Measurements from ENCODE around the gene CFAP73. TPM values are rescaled to one million over a fixed set of nuclear protein-coding genes. Genes with fewer than 3 reads are reported as not detected.
"Not testable (repeated sequence)": the region's sequence is repeated elsewhere in the genome, so short reads cannot be mapped to it uniquely, and the experiment has no call there.

Gene CFAP73
- total RNA-seq, 1 experiment from 2014 or later = 0.97 TPM

DNA sequence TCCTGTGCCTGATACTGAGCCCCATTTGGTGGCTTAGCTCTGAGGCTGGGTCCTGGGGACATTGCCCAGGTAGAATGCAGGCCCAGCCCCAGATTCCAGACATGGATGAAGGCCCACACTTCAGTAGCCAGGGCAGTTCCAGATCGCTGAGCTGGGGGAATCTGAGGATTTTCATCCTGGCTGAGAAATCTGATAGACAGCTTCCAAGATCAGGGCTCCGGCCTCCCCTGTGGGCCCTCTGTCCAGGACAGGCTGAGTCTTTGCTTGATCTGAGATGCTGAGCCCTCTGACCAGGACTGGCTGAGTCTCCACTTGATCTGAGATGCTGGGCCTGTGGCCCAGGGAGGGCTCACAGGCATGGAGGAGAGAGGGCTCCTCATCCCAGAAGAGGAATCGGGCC, 10.7 kb upstream of the CFAP73 start:
- no peak for DNase-seq (ENCODE audit: extremely low read depth, low read depth)

GRCh38 chr12:113140706-113141105, 8.8 kb upstream of the CFAP73 start:
- DNase-seq (ENCODE audit: extremely low read depth, low read depth) = no peak

GRCh38 chr12:113141716-113142115, 7.8 kb upstream of the CFAP73 start:
- not testable (repeated sequence) for DNase-seq (ENCODE audit: extremely low read depth, low read depth)

- no peak for DNase-seq (ENCODE audit: extremely low read depth, low read depth)
Observed at GRCh38 chr12:113142173-113142885, 7.2 kb upstream of the CFAP73 start.

- DNase-seq (ENCODE audit: extremely low read depth, low read depth) = no peak
Observed at GRCh38 chr12:113142886-113143332, 6.6 kb upstream of the CFAP73 start.

GRCh38 chr12:113143959-113144358, 5.6 kb upstream of the CFAP73 start:
- no peak for DNase-seq (ENCODE audit: extremely low read depth, low read depth)

- DNase-seq (ENCODE audit: extremely low read depth, low read depth) = no peak
Observed at GRCh38 chr12:113144806-113145205, 4.7 kb upstream of the CFAP73 start.

DNA sequence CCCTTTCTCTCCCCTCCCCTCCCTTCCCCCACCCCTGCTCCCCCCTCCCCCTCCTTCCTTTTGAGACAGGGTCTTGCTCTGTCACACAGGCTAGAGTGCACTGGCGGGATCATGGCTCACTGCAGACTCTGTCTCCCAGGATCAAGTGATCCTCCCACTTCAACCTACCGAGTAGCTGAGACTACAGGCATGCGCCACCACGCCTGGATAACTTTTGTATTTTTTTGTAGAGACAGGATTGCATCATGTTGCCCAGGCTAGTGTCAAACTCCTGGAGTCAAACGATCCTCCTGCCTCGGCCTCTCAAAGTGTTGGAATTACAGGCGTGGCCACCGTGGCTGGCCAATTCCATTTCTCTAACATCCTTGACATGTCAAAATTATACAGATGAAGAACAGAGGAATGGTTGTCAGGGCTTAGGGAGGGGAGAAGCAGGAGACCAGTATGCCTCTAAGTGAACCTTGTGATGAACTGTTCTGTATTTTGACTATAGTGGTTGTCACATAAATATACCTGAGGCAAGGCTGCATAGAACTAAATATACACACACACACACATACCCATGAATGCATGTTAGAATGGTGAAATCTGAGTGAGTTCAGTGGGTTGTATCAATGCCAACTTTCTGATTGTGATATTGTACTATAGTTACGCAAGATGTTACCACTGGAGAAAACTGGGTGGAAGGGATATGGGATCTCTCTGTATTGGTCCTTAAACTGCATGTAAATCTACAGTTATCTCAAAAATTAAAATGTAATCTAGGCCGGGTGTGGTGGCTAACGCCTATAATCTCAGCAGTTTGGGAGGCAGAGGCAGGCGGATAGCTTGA, 3.6 kb upstream of the CFAP73 start:
- no peak for DNase-seq (ENCODE audit: extremely low read depth, low read depth)

DNA sequence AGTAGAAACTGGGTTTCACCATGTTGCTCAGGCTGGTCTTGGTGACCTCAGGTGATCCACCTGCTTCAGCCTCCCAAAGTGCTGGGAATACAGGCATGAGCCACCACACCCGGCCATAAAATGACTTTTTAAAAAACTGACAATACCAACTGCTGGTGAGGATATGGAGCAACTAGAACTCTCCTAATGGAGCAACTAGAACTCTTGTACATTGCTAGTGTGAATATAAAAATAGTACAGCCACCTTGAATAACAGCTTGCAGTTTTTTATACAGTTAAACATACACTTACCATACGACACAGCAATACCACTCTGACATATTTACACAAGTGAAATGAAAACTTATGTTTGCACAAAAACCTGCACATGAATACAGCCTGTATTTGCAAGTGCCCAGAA, 2.5 kb upstream of the CFAP73 start:
- no peak for DNase-seq (ENCODE audit: extremely low read depth, low read depth)

- DNase-seq (ENCODE audit: extremely low read depth, low read depth) = no peak
Observed at GRCh38 chr12:113151655-113152054, 2.1 kb downstream of the CFAP73 start.

GRCh38 chr12:113152196-113152834, 2.8 kb downstream of the CFAP73 start:
- no peak for DNase-seq (ENCODE audit: extremely low read depth, low read depth)

DNA sequence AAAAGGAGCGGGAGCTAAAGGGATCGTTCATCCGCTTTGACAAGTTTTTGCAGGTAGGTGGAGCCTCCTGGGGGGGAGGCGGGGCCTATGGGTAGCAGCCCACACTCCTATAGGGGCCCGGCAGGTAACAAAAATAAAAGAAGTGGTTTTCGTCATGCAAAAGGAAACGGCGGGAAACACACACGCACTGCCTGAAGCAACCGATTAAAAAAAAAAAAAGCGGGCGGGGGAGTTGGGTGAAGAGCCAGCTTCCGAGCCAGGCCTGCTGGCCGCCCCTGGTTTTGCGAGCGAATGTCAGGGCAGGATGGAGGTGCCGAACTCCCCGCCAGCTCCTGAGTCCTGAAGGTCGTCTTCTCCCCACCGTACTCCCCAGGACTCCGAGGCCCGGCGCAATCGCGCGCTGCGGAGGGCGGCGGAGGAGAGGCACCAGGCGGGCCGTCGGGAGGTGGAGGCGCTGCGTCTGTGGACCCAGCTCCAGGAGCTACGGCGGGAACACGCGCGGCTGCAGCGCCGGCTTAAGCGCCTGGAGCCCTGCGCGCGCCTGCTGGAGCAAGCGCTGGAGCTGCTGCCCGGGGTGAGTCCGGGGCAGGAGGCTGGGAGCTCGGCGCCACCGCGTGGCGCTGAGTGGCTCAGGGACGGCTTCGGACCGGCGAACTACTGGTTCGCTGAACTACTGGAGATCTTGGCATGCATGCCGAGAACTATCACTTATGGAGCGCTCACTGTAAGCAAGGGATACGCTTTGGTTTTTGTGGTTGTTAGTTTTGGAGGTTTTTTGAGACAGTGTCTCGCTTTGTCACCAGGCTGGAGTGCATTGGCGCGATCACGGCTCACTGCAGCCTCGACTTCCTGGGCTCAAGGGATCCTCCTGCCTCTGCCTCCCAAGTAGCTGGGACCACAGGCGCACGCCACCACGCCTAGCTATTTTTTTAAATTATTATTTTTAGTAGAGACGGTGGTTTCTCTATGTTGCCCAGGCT, 3.6 kb downstream of the CFAP73 start:
- peak; percentile 74 for DNase-seq (ENCODE audit: extremely low read depth, low read depth)

GRCh38 chr12:113154351-113154973, 4.9 kb downstream of the CFAP73 start:
- DNase-seq (ENCODE audit: extremely low read depth, low read depth) = no peak

GRCh38 chr12:113155060-113155459, 5.5 kb downstream of the CFAP73 start:
- no peak for DNase-seq (ENCODE audit: extremely low read depth, low read depth)

GRCh38 chr12:113155646-113156045, 6.1 kb downstream of the CFAP73 start:
- no peak for DNase-seq (ENCODE audit: extremely low read depth, low read depth)

DNA sequence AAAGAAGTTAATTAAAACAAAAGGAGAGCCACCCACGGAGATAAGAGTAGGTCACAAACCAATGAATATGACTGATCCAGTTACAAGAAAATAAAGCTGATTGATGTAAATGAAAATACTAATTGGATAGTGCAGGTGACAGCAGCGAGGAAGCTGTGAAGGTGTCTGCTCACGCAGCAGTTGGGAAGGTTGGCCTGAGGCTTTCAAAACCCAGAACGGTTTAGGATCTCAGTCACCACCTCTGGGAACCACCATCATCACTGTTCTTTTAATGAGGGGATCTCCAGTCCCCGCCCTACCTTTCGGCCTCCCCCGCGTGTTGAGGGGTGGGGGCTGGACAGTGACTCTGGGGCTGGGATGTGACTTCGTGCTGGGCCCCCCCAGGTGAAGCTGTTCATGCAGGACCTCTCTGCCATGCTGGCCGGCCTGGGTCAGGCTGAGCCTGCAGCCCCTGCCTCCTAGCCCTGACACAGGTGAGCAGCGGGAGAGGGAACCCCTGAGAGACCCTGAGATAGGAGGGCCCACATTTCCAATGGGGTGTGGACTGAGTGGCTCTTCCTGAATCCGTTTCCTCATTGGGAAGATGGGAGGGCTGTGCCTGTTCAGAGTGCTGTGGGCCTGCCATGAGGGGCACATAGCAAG, 7.8 kb downstream of the CFAP73 start:
- DNase-seq (ENCODE audit: extremely low read depth, low read depth) = no peak

DNA sequence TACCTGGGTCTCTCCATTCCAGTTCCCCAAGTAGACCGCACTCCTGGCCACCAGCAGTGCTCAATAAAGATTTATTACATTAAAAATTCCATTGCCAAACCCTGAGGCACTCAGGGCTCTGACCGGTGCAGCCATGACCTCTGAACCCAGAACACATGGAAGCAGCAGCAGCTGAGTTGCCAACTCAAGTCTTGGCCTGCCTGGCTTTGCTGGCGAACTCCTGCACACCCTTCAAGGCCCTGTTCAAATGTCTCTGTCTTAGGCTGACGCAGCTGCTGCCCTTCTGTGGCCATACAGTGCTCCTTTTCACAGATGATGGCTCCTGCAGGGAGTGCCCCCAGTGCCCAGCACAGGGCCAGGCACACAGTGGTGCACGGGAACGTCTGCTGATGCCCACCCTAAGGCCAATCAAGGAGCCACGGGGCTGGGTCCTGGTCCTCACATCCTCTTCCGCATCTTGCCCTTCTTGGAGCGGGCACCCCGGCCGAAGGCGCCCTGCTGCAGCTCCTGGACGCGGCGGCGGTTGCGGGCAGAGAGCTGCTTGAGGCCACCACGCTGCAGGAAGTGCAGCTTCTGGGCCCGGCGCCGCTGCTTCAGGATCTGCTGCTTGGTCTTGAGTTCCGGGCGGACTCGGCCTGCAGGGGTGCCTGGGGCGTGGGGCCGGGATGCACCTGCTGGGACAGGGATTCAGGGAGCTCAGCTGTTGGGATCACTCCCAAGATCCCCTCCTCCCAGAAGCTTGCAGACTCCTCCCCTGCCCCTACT, 9.1 kb downstream of the CFAP73 start:
- no peak for DNase-seq (ENCODE audit: extremely low read depth, low read depth)

- DNase-seq (ENCODE audit: extremely low read depth, low read depth) = no peak
Observed at GRCh38 chr12:113159937-113160336, 10.4 kb downstream of the CFAP73 start.
